AG09319 (cell line): Measurements from ENCODE around the gene PIK3R1.

ENCODE experiments used
- DNase-seq: peaks from one replicate; pipeline ENCODE4 v3.0.0-alpha.2; 2010; ENCODE audit warnings: low read depth; ENCODE audit errors: extremely low read depth
- TF ChIP-seq, protein P1 (sequence below): IDR thresholded peaks from 2 replicates; pipeline ENCODE4 v1.5.1; 2011; ENCODE audit warnings: low read depth, mild to moderate bottlenecking, inconsistent platforms, low read length, moderate library complexity

Gene PIK3R1

DNA sequence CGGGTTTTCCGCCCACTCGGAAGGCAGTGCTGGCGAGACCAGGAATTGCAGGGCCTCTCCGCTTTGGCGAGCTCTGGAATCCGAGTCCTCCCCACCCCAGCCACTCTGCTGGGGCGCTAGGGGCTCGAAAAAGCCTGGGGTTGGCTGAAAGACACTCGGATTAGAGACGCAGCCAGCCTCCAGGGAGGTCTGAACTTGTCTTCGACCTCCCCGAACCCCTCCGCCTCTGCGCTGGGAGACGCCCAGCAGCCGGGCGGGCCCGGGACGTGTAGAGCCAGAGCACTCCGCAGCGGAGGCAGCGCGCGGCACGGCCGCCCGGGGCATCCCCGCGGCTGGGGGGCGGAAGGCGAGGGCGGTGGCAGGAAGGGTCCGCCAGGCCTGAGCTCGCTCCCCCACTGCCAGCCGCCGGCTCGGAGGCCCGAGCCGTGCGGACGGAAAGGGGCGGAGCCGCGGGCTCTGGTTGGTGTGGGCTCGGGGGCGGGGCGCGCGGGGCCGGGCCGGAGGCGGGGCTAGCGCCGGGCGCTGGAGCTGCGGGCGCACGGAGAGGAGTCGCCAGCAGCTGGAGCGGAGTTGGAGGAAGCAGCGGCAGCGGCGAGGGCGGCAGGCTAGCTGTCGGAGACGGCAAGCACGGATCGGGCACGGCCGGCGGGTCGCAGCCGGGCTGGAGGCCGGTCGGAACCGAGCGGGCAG is at the start of gene PIK3R1:
TSS of gene PIK3R1 (plus strand) at position 549 of the 690 bp plus-strand sequence. CDS start 10,920 bp downstream, outside the sequence.
- DNase-seq, result peak; percentile 91
- TF ChIP-seq, protein P1, sequence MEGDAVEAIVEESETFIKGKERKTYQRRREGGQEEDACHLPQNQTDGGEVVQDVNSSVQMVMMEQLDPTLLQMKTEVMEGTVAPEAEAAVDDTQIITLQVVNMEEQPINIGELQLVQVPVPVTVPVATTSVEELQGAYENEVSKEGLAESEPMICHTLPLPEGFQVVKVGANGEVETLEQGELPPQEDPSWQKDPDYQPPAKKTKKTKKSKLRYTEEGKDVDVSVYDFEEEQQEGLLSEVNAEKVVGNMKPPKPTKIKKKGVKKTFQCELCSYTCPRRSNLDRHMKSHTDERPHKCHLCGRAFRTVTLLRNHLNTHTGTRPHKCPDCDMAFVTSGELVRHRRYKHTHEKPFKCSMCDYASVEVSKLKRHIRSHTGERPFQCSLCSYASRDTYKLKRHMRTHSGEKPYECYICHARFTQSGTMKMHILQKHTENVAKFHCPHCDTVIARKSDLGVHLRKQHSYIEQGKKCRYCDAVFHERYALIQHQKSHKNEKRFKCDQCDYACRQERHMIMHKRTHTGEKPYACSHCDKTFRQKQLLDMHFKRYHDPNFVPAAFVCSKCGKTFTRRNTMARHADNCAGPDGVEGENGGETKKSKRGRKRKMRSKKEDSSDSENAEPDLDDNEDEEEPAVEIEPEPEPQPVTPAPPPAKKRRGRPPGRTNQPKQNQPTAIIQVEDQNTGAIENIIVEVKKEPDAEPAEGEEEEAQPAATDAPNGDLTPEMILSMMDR, result peak; percentile 18

DNA sequence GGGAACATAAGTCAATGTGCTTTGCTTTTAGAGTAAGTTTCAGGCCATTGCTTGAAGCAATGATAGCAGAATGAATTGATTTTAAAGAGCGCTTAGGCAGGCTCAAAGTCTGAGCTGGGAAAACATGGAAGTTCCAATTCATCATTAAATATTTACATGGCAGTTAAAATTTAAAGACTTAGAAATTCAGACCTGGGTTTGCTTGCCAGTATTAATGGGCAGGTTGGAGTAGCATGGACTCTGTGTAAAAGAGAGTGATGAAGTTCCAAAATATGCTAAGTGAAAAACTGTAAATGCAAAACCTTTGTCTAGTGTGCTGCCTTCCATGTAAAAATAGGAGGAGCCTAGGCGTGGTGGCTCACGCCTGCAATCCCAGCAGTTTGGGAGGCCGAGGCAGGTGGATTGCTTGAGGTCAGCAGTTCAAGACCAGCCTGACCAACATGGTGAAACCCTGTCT is 48.3 kb upstream of the PIK3R1 start:
- no peak for DNase-seq
- TF ChIP-seq, protein P1, result no peak

DNA sequence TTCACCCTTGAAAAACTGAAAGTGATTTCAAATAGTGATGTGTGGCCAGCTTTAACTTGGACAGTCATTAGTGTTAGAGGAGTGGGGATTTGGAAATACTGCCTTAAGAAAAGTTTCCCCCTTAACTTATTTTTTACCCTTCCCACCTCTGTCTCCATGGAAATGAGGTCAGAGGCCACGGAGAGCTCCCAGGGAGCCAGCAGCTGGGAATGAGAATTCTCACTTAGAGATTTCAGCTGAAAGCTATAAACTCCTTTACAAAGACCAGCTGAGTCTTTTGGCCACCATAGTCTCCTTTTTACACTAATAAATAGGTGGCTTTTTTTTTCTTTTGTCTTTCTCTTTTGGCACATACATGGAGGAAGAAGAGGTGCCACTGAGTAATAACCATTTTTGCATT is 45.7 kb upstream of the PIK3R1 start:
- DNase-seq, result no peak
- TF ChIP-seq, protein P1, result no peak

DNA sequence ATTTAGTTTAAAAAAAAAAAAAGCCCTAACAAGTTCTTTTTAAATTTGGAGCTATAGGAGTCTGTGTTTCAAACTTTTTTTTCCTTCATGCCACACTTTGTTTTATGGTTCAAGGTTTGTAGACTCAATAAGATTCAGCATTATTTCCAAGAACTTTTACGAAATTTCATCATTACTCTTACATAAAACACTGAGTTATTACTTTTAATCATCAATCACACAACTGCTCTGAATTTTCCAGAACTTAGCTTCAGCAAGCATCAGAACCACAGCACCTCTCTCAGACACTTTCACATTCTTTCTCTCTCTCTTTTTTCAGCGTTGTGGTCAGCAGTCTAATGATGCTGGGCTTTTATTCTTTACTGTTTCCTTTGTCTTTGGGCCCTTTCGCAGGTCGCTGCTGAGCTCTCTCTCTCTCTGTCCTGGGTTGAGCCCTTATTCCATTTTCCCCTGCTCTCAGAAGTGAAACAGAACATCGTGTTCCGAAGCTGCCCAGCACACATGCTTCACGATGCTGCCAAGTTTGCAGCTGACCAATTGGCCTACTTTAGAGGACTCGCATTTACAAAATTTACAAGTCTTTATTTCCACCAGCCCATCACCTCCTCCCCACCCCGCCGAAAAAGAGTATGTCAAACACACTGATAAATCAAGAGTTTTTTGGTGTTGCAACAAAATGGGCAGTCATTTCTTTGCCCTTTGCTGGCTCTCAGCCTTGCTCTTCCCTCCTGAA is 44.6 kb upstream of the PIK3R1 start:
- TF ChIP-seq, protein P1, result no peak
- DNase-seq, result no peak

DNA sequence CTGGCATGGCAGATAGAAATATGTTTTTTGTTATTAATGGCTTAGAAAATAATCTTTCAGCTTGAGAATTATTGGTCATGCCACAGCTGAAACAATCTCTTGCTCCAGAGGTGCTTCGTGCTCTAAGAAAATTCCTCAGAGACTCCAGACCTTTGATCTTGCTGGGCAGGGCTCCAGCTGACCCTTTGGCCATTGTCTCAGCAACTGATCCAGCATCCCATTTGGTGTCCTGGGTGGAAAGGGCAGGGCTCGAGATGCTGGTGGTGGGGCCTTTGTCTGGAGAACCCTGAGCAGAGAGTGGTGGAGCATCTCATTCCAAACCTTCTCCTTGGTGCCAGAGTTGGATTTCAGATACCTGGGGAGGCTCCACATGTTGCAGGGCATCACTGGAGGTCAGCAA is 43.2 kb upstream of the PIK3R1 start:
- TF ChIP-seq, protein P1, result no peak
- no peak for DNase-seq

DNA sequence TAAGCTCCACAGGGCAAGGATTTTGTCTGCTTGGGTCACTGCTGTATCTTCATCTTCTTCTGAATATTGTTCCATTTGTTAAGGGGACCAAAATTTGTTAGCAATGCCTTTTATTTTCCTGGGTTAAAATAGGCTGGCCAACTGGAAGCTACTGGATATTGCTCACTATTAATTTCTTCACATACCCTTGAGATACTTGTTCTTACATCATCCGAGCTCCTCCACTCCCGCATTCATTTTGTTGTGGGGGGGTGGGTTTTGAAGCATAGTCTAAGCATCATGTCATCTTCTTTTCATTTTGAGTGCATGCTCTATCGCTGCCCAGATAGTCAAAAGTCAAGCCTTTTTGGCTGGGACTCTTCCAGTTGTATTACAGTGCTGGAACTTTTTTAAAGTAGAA is 42.5 kb upstream of the PIK3R1 start:
- TF ChIP-seq, protein P1, result no peak
- DNase-seq, result no peak

DNA sequence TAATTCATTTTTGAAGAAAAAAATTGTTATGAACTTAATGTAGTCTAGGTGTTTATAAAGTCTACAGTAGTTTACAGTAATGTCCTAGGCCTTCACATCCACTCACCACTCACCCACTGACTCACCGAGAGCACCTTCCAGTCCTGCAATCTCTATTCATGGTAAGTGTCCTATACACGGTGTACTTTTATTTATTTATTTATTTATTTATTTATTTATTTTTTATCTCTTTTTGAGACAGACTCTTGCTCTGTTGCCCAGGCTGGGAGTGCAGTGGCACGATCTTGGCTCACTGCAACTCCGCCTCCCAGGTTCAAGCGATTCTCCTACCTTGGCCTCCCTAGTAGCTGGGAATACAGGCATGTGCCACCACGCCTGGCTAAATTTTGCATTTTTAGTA is 39.3 kb upstream of the PIK3R1 start:
- TF ChIP-seq, protein P1, result no peak

More for the DNA sequence above, 39.3 kb upstream of the PIK3R1 start:
- DNase-seq, result no peak
